Motor neuron (in vitro differentiated cells): ENCODE data around the gene FARP1. TPM values are rescaled to one million over a fixed set of nuclear protein-coding genes. Genes with fewer than 3 reads are reported as not detected.

Experiments
- ATAC-seq, 8 experiments: fragments of 200-7000 bp; cut with Tn5 transposase; replicated peaks in 6 of 8; 2 replicates each; pipeline ENCODE4 v1.8.0; 2021; ENCODE audit warnings: mild to moderate bottlenecking in 8 of 8, moderate library complexity in 8 of 8
- H3K27ac ChIP-seq, 2 donors: fragments of 250-450 bp; sonication (Bioruptor Pico); 2 replicates each; pipeline ENCODE4 v1.9.0; 2021; ENCODE audit warnings: antibody characterized with exemption in 2 of 2, mild to moderate bottlenecking in 2 of 2, moderate library complexity in 1 of 2
- H3K4me1 ChIP-seq, 2 donors: fragments of 250-450 bp; sonication (Bioruptor Pico); replicated peaks in 1 of 2; 2 replicates each; pipeline ENCODE4 v1.6.1; 2021; ENCODE audit warnings: antibody characterized with exemption in 2 of 2, mild to moderate bottlenecking in 2 of 2, moderate library complexity in 1 of 2
- H3K4me3 ChIP-seq, 5 donors: fragments of 250-450 bp; sonication (Bioruptor Pico); 2 replicates each; pipeline ENCODE4 v1.9.0; 2021; ENCODE audit warnings: antibody characterized with exemption in 5 of 5, mild to moderate bottlenecking in 5 of 5, moderate library complexity in 4 of 5
- WGBS, 10 experiments: fragments of 450-650 bp; shearing (Covaris generic); methylation state at CpG; one replicate each; pipeline ENCODE4 v1.0.0; 2022; 5-methylcytosine and 5-hydroxymethylcytosine counted together
- in situ Hi-C, 9 experiments: fragments of 400-800 bp; cut with MboI; loops; one replicate each; pipeline ENCODE4 v1.15.0; 2021; ENCODE audit warnings: low sequenced_read_pairs in 9 of 9, low pct_unique_long_range_greater_than_20kb in 2 of 9; ENCODE audit not compliant: unreplicated experiment in 9 of 9
- total RNA-seq, 8 experiments: library from RNA; unstranded; fragments of 300-600 nt; gene quantifications; 2 replicates each; pipeline versions ENCODE4 v1.2.3 to v1.2.4, GENCODE V29; 2022

Gene FARP1
- total RNA-seq, 8 experiments from 2014 or later = 6.5 to 349 (median 25.6) TPM

DNA sequence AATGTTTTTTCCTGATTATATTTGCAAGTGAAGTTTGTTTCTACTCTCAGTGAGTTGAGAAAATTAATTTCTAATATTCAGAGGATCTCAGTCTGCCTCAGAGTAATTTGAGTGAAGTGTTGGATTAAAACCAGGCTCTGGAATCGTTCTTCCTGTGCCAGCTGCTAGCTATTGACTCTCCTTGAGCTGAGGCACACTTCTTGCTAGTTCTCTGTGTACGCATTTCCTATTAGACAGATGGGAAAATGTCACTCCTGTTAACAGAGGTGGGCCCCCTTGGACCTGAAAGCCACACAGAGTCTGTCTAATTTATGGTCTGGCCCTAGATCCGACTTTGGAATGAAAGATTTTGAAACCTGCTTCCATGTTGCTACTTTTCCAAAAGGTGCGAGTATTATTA, 141.8 kb downstream of the FARP1 start:
- peaks cover 21 to 30% of the 10 kb centered on the region in 2 donors for H3K4me1 ChIP-seq
- peak in 3 of 8 experiments; percentile 35 to 58 (median 50) for ATAC-seq
- in situ Hi-C loops = no loop called here
- H3K27ac ChIP-seq = no peak overlapping the region
- H3K4me3 ChIP-seq = no peak overlapping the region
- 38 to 89% (median 65%) methylated on average over 1 to 4 of the region's 4 CpGs; no CpG with 5 or more reads in 1 of the 10 experiments for WGBS, 10 experiments

DNA sequence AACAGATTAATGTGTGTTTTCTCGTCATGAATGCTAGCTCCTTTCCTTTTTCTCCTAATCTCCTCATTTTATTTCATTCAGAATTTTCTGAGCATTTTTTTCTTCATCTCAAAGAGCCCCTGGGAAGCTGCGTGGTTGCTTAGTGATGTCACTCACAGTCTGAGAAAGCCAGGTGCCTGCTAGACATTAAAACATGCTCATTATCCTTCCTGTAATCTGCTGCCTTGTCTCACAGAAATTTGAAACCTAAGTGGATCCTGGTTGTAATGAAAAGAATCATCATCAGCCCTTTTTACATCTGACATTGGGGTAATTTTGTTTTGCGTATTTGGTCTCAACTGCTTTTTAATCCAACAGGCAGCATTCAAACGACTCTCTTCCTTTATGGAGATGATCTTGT, 142.4 kb downstream of the FARP1 start:
- no peak overlapping the region for H3K27ac ChIP-seq
- H3K4me1 ChIP-seq = peaks cover 18 to 24% of the 10 kb centered on the region in 2 donors
- ATAC-seq = peak in 6 of 8 experiments; percentile 41 to 77 (median 56)
- in situ Hi-C loops = no loop called here
- no peak overlapping the region for H3K4me3 ChIP-seq
- 44 to 81% (median 66%) methylated on average over 1 to 4 of the region's 4 CpGs for WGBS, 10 experiments

DNA sequence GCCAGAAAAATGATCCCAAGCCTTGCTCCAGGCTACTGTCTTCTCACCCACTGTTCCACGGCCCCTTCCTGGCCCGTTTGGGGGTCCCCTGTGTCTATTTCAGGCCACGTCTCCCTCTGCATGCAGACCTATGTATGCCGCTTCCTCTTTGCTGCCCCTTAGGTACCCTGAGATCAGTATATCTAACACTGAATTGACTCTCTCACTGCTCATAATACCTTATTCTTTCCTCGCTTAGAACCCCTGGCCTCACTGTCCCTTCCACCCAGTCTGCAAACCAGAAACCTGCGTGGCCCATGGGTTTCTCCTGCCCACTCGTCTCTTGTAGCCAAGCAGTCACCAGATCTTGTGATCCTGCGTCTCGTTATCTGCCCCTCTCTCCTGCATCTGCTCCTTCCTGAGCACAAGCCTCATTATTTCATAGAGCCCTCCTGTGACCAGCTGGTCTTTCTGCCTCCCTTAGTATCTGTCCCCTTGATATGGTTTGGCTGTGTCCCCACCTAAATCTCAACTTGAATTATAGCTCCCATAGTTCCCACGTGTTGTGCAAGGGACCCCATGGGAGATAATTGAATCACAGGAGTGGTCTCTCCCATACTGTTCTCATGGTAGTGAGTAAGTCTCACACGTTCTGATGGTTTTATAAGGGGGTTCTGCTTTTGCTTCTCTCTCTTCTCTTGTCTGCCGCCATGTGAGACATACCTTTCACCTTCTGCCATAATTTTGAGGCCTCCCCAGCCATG, 143.1 kb downstream of the FARP1 start:
- peak in 4 of 8 experiments; percentile 24 to 40 (median 26) for ATAC-seq
- Histone ChIP-seq H3K4me3 (no peak overlapping the region), H3K4me1 (peaks cover 14 to 21% of the 10 kb centered on the region in 2 donors), H3K27ac (no peak overlapping the region)
- WGBS, 10 experiments = 60 to 100% (median 80%) methylated on average over 1 to 4 of the region's 12 CpGs; no CpG with 5 or more reads in 3 of the 10 experiments
- in situ Hi-C loops = no loop called here

DNA sequence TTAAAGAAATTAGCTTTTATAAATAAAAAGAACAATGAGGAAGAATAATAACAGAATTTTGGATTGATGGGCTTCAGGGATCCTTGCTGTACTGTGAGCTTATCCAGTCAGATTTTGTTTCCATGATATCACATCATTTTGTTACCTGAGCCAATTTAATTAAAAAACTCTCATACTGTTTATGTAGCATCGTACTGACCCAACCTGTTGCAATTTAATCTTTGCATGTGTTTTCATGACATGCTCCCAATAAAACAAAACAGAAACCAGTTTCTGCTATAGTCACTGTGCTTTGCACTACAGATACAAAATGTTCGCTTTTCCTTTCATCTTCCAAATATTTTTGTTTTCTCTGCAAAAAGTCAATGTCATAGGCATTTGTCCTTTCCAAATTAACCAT, 143.9 kb downstream of the FARP1 start:
- Histone ChIP-seq H3K4me3 (no peak overlapping the region), H3K4me1 (peaks cover 14 to 21% of the 10 kb centered on the region in 2 donors), H3K27ac (no peak overlapping the region)
- no peak for ATAC-seq
- 55 to 100% (median 83%) methylated on average over 1 to 2 of the region's 2 CpGs; no CpG with 5 or more reads in 1 of the 10 experiments for WGBS, 10 experiments
- in situ Hi-C loops = no loop called here

DNA sequence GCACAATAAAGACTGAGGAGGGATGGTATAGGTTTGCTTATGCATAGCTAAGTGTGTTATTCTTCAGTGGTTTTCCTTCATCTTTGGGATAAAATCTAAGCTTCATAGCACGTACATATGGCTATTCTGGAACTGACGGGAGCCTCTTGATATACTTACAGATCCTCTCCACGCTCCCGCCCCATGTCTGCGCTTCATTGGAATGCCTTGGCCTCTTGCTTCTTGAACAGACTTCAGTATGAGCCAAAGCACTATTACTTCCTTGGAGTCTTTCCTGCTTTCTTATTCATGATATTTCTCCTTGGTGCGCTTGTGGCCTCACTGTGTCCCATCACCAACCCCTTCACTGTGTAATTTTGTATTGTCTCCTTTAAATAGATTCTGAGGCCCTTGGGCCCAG, 145.3 kb downstream of the FARP1 start:
- 31 to 100% (median 100%) methylated on average over 1 to 5 of the region's 6 CpGs for WGBS, 10 experiments
- no peak overlapping the region for H3K27ac ChIP-seq
- no peak for ATAC-seq
- no peak overlapping the region for H3K4me3 ChIP-seq
- H3K4me1 ChIP-seq = peaks cover 14 to 21% of the 10 kb centered on the region in 2 donors
- in situ Hi-C loops = no loop called here

DNA sequence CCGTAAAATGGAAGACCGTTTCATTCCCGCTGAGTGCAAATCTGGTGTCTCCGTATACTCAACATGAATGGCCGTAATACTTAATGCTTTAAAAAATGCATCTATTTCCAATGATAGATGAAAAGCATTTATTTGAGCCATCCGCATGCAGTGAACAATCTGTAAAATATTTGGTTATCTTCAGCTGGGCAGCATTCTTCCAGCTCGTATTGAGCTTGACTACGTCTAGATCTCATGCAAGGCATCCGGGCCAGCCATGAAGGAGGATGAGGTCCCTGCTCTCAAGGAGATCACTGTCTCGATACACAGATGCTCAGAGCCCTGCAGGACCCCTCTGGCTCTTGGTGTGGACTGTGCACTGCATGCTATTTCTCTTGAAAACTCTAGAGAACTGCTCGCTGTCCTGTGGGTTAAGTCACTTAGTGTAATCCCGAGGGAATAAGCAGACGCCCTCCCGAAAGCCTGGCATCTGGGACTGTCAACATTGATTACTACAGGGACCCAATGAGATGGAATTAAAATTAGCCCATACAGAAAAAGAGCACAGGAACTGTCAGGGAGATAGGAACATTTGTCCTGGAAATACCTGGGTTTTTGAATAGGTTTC, 146.5 kb downstream of the FARP1 start:
- 83 to 100% (median 96%) methylated on average over 2 to 13 of the region's 14 CpGs; no CpG with 5 or more reads in 1 of the 10 experiments for WGBS, 10 experiments
- no peak for ATAC-seq
- H3K27ac ChIP-seq = no peak overlapping the region
- peaks cover 14 to 23% of the 10 kb centered on the region in 2 donors for H3K4me1 ChIP-seq
- H3K4me3 ChIP-seq = no peak overlapping the region
- in situ Hi-C loops = no loop called here

DNA sequence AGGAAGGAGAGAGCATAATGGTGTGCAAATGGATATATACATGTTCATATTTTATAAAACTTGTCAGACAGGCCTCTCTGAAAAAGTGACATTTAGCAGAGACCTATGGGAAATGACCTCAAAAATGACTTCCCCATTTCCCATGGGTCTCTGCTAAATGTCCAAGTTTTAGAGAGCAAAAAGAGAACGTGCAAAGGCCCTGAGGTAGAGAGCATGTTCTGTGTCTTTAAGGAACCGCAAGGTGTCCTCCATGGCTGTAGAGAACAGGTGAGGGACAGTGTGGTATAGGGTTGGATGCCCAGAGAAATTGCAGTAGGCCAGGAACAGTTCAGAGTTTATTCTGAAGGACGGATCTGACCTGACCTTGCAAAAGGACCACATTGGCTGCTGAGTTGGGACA, 147.4 kb downstream of the FARP1 start:
- ATAC-seq = no peak
- WGBS, 10 experiments = 89 to 100% (median 100%) methylated on average over 1 to 3 of the region's 3 CpGs; no CpG with 5 or more reads in 2 of the 10 experiments
- Histone ChIP-seq H3K4me3 (no peak overlapping the region), H3K4me1 (peaks cover 7 to 14% of the 10 kb centered on the region in 2 donors), H3K27ac (no peak overlapping the region)
- in situ Hi-C loops = no loop called here

DNA sequence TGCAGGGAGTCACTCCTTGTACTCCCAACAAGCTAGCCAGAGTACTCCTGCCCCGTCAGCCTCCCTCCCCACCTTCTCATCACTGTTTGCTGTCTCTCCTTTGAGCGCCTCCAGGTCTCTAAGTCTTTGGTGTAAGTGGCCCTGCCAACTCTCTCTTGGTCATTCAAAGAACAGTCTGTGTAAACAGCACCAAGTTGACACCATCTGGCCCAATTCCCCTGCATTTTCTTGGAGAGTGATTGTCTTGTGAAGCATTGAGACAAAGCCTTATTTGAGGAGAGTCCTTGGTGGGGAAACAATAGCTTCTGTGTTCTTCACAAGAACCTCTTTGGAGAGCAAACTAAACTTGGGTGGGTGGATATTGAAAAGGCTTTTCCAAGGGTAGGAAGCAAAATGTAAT, 148.8 kb downstream of the FARP1 start:
- ATAC-seq = peak in 2 of 8 experiments; percentile 49 to 62
- Histone ChIP-seq H3K27ac (no peak overlapping the region), H3K4me1 (peaks cover 0 to 4% of the 10 kb centered on the region in 2 donors), H3K4me3 (no peak overlapping the region)
- 40 to 100% (median 90%) methylated on average over 2 of the region's 2 CpGs; no CpG with 5 or more reads in 5 of the 10 experiments for WGBS, 10 experiments
- in situ Hi-C loops = no loop called here

DNA sequence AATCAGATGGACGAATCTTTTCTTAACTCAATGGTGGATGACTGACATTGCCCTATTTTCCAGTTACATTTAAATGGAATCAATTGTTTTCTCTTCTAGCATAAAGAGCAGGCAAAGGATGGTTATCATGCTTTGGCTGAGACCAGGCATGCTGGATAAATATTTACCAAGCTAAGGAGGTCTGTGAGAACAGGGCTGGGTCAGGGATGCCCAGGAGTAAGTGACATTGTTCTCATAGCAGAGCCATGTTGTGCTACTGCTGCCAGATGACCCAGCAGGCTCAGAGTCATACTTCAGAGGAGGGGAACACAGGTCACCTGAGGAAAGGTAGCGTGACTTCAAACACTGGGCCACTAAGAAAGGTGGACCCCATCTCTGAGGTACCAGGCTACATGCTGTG, 150.2 kb downstream of the FARP1 start:
- Histone ChIP-seq H3K27ac (no peak overlapping the region), H3K4me1 (peaks cover 3 to 4% of the 10 kb centered on the region in 2 donors), H3K4me3 (no peak overlapping the region)
- 80 to 100% (median 93%) methylated on average over 1 to 2 of the region's 2 CpGs; no CpG with 5 or more reads in 2 of the 10 experiments for WGBS, 10 experiments
- peak in 3 of 8 experiments; percentile 22 to 86 (median 24) for ATAC-seq
- in situ Hi-C loops = no loop called here

DNA sequence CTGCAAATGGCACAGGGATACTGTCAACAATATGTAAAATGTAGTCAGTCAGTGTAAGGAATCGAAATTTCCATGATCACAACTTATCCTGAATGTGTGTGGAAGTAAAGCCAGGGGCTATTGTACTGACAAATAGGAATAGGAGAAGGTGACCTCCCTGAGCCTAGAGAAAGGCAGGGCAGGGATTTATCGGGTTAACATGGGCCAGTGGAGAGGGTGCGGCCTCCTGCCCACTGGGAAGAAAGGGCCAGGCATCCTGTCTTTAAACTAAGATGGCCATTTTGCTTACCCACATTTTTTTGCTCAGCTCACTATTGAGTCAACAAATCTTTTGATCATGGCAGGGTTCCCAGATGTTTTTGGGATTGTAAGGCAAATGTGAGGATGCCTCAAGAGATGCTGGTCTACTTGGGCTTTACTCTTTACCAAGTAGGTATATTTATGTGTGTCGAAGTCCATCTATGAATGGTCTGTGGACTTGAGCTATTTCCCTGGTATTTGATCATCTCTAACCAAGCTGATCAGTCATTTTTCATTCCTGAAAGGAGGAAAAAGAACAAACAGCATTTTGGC, 150.8 kb downstream of the FARP1 start:
- peaks cover 4 to 7% of the 10 kb centered on the region in 2 donors for H3K4me1 ChIP-seq
- H3K4me3 ChIP-seq = no peak overlapping the region
- no peak for ATAC-seq
- 85 to 100% (median 93%) methylated on average over 1 to 4 of the region's 4 CpGs; no CpG with 5 or more reads in 2 of the 10 experiments for WGBS, 10 experiments
- H3K27ac ChIP-seq = no peak overlapping the region
- in situ Hi-C loops = no loop called here

DNA sequence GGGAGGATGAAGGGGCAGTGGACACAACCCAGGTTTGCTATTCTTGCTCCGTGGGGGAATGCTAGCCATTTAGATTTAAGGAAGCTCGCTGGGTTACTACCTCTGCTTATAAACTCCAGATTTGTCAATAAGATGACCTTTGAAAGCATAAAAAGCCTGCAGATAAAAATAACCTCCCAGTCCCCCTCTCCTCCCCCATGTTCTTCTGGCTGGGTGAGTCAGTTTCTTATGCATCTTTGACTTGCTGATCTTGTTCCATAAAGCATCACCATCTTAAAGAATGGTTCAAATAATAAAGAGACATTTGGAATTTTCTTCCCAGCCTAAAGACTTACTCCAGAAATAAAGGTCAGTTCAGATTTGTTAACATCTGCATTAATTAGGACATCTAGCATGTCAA, 152.5 kb downstream of the FARP1 start:
- 40 to 100% (median 80%) methylated on average over 1 to 2 of the region's 2 CpGs; no CpG with 5 or more reads in 3 of the 10 experiments for WGBS, 10 experiments
- H3K4me3 ChIP-seq = no peak overlapping the region
- peak in 1 of 8 experiments; percentile 18 for ATAC-seq
- in situ Hi-C loops = no loop called here
- no peak overlapping the region for H3K27ac ChIP-seq
- peaks cover 4 to 7% of the 10 kb centered on the region in 2 donors for H3K4me1 ChIP-seq

DNA sequence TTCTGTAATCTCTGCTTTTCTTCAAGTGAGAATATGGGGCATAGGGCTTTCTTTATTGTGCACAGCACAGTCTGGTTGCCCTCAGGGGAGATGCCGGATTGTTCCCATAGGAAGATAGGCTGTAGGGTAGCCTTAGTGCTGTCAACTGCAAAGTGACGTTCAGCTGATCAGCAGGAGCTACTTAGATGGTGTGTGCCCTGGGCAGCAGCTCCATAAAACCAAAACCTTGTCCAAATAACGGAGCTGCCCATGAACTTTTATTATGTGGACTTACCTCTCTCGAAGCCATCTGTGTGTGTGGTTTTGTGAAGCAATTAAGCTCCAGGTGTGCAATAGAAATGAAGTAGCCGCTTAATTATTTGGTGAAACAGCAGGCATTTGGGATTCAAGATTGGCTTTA, 154.2 kb downstream of the FARP1 start:
- in situ Hi-C loops = no loop called here
- no peak for ATAC-seq
- Histone ChIP-seq H3K27ac (no peak overlapping the region), H3K4me1 (peaks cover 7% of the 10 kb centered on the region in 2 donors), H3K4me3 (no peak overlapping the region)
- 60 to 100% (median 82%) methylated on average over 1 to 5 of the region's 5 CpGs for WGBS, 10 experiments

DNA sequence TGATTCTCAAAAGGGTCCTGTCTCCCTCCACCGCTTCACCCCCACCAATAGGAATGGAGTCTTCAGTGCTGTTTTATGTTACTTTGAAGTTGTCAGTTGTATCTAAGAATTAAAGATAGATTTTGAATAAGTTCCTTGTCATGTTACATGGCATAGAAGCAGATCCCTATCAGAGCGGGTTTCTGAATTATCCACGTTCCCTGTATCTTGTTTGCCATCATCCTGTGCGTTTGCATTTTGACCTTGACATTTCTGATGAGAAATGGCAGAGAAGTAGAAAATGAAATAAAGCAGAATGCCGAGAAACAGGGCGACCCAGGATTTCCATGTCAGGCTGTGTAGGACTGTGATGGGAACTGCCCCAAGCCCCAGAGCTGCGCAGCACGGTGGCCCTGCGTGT, 154.9 kb downstream of the FARP1 start:
- no peak for ATAC-seq
- H3K4me3 ChIP-seq = no peak overlapping the region
- H3K27ac ChIP-seq = no peak overlapping the region
- in situ Hi-C loops = no loop called here
- H3K4me1 ChIP-seq = peaks cover 7% of the 10 kb centered on the region in 2 donors
- WGBS, 10 experiments = 59 to 91% (median 83%) methylated on average over 2 to 9 of the region's 9 CpGs; no CpG with 5 or more reads in 3 of the 10 experiments
